ENCODE data around the gene RFPL3.
A peak's percentile ranks its signal among the peaks of the same experiment; 100 is the strongest.

RFPL3 gene

GRCh38 chr22:32326647-32327046, 31.0 kb upstream of the RFPL3 start:
- Histone ChIP-seq H3K4me3 (ENCODE audit: insufficient read depth in 1 of 2, low read depth in 1 of 2, low read length in 2 of 2) (no peak overlapping the region), H2BK12ac (ENCODE audit: low read length in 2 of 2) (no peak overlapping the region), H3K79me1 (replicated peaks; ENCODE audit: low read length, poor library complexity, severe bottlenecking) (no peaks in the 10 kb centered on the region), H3K4ac (ENCODE audit: low read depth in 1 of 2, low read length in 2 of 2) (no peak overlapping the region), H2AFZ (ENCODE audit: low read depth, low read length) (no peak overlapping the region), H2AK5ac (ENCODE audit: low read length, severe bottlenecking) (no peak overlapping the region), H3K36me3 (ENCODE audit: control insufficient read depth in 1 of 2, insufficient read depth in 2 of 2, low read depth in 1 of 2, low read length in 2 of 2) (no peaks in the 10 kb centered on the region), H3K27me3 (ENCODE audit: control insufficient read depth in 1 of 2, insufficient read depth in 1 of 2, low read length in 2 of 2) (peaks cover 0 to 9% of the 10 kb centered on the region in 2 experiments), H3K23ac (ENCODE audit: low read length in 2 of 2) (no peak overlapping the region), H4K91ac (ENCODE audit: low read length) (no peak overlapping the region), H2BK15ac (ENCODE audit: low read depth, poor library complexity, severe bottlenecking) (no peak overlapping the region), H2BK5ac (ENCODE audit: low read depth, low read length, poor library complexity, severe bottlenecking) (no peak overlapping the region), H3K14ac (ENCODE audit: low read length in 2 of 2) (no peak overlapping the region), H3K9me3 (ENCODE audit: control insufficient read depth, low read length) (no peaks in the 10 kb centered on the region), H2BK120ac (ENCODE audit: low read depth, low read length) (no peak overlapping the region), H3K9ac (ENCODE audit: low read length) (no peak overlapping the region), H4K8ac (ENCODE audit: low read length) (no peak overlapping the region), H3K4me2 (ENCODE audit: low read length, poor library complexity, severe bottlenecking) (no peak overlapping the region), H3K4me1 (ENCODE audit: control insufficient read depth, insufficient read depth, low read depth, low read length) (peaks cover 2% of the 10 kb centered on the region), H3K27ac (ENCODE audit: low read length, poor library complexity, severe bottlenecking) (no peak overlapping the region), H3K18ac (ENCODE audit: low read depth in 1 of 2, low read length in 2 of 2) (no peak overlapping the region)
- DNase-seq = no peak
- WGBS = 88% methylated on average over 10 of the region's 10 CpGs

GRCh38 chr22:32327066-32327465, 30.6 kb upstream of the RFPL3 start:
- no peaks in the 10 kb centered on the region for H3K79me1 ChIP-seq (replicated peaks; ENCODE audit: low read length, poor library complexity, severe bottlenecking)
- no peak overlapping the region for H3K18ac ChIP-seq (ENCODE audit: low read depth in 1 of 2, low read length in 2 of 2)
- H3K27ac ChIP-seq (ENCODE audit: low read length, poor library complexity, severe bottlenecking) = no peak overlapping the region
- H2BK15ac ChIP-seq (ENCODE audit: low read depth, poor library complexity, severe bottlenecking) = no peak overlapping the region
- H2AFZ ChIP-seq (ENCODE audit: low read depth, low read length) = no peak overlapping the region
- no peak overlapping the region for H4K8ac ChIP-seq (ENCODE audit: low read length)
- no peak overlapping the region for H2BK120ac ChIP-seq (ENCODE audit: low read depth, low read length)
- H3K4me3 ChIP-seq (ENCODE audit: insufficient read depth in 1 of 2, low read depth in 1 of 2, low read length in 2 of 2) = no peak overlapping the region
- H3K4me1 ChIP-seq (ENCODE audit: control insufficient read depth, insufficient read depth, low read depth, low read length) = peaks cover 3% of the 10 kb centered on the region
- no peaks in the 10 kb centered on the region for H3K36me3 ChIP-seq (ENCODE audit: control insufficient read depth in 1 of 2, insufficient read depth in 2 of 2, low read depth in 1 of 2, low read length in 2 of 2)
- H3K14ac ChIP-seq (ENCODE audit: low read length in 2 of 2) = no peak overlapping the region
- no peaks in the 10 kb centered on the region for H3K9me3 ChIP-seq (ENCODE audit: control insufficient read depth, low read length)
- H2BK12ac ChIP-seq (ENCODE audit: low read length in 2 of 2) = no peak overlapping the region
- H3K9ac ChIP-seq (ENCODE audit: low read length) = no peak overlapping the region
- no peak for DNase-seq
- no peak overlapping the region for H3K23ac ChIP-seq (ENCODE audit: low read length in 2 of 2)
- no peak overlapping the region for H3K4ac ChIP-seq (ENCODE audit: low read depth in 1 of 2, low read length in 2 of 2)
- no peak overlapping the region for H4K91ac ChIP-seq (ENCODE audit: low read length)
- H3K27me3 ChIP-seq (ENCODE audit: control insufficient read depth in 1 of 2, insufficient read depth in 1 of 2, low read length in 2 of 2) = peaks cover 2 to 7% of the 10 kb centered on the region in 2 experiments
- no peak overlapping the region for H2BK5ac ChIP-seq (ENCODE audit: low read depth, low read length, poor library complexity, severe bottlenecking)
- no peak overlapping the region for H2AK5ac ChIP-seq (ENCODE audit: low read length, severe bottlenecking)
- 88% methylated on average over 4 of the region's 4 CpGs for WGBS
- H3K4me2 ChIP-seq (ENCODE audit: low read length, poor library complexity, severe bottlenecking) = no peak overlapping the region

- 71% methylated on average over 10 of the region's 10 CpGs for WGBS
- no peak overlapping the region for H3K9ac ChIP-seq (ENCODE audit: low read length)
- H2AK5ac ChIP-seq (ENCODE audit: low read length, severe bottlenecking) = no peak overlapping the region
- no peak overlapping the region for H3K14ac ChIP-seq (ENCODE audit: low read length in 2 of 2)
- no peak overlapping the region for H3K23ac ChIP-seq (ENCODE audit: low read length in 2 of 2)
- H3K9me3 ChIP-seq (ENCODE audit: control insufficient read depth, low read length) = no peaks in the 10 kb centered on the region
- no peak overlapping the region for H4K8ac ChIP-seq (ENCODE audit: low read length)
- no peak overlapping the region for H2BK12ac ChIP-seq (ENCODE audit: low read length in 2 of 2)
- peaks cover 4% of the 10 kb centered on the region for H3K4me1 ChIP-seq (ENCODE audit: control insufficient read depth, insufficient read depth, low read depth, low read length)
- no peak overlapping the region for H3K4me3 ChIP-seq (ENCODE audit: insufficient read depth in 1 of 2, low read depth in 1 of 2, low read length in 2 of 2)
- H2BK15ac ChIP-seq (ENCODE audit: low read depth, poor library complexity, severe bottlenecking) = peak overlapping the region; percentile 16
- no peak overlapping the region for H3K18ac ChIP-seq (ENCODE audit: low read depth in 1 of 2, low read length in 2 of 2)
- no peak for DNase-seq
- no peaks in the 10 kb centered on the region for H3K36me3 ChIP-seq (ENCODE audit: control insufficient read depth in 1 of 2, insufficient read depth in 2 of 2, low read depth in 1 of 2, low read length in 2 of 2)
- no peaks in the 10 kb centered on the region for H3K79me1 ChIP-seq (replicated peaks; ENCODE audit: low read length, poor library complexity, severe bottlenecking)
- no peak overlapping the region for H3K4me2 ChIP-seq (ENCODE audit: low read length, poor library complexity, severe bottlenecking)
- no peak overlapping the region for H2AFZ ChIP-seq (ENCODE audit: low read depth, low read length)
- peaks cover 5 to 10% of the 10 kb centered on the region in 2 experiments for H3K27me3 ChIP-seq (ENCODE audit: control insufficient read depth in 1 of 2, insufficient read depth in 1 of 2, low read length in 2 of 2)
- no peak overlapping the region for H3K4ac ChIP-seq (ENCODE audit: low read depth in 1 of 2, low read length in 2 of 2)
- H4K91ac ChIP-seq (ENCODE audit: low read length) = no peak overlapping the region
- no peak overlapping the region for H2BK5ac ChIP-seq (ENCODE audit: low read depth, low read length, poor library complexity, severe bottlenecking)
- no peak overlapping the region for H2BK120ac ChIP-seq (ENCODE audit: low read depth, low read length)
- no peak overlapping the region for H3K27ac ChIP-seq (ENCODE audit: low read length, poor library complexity, severe bottlenecking)
Measured at GRCh38 chr22:32327596-32328171, 30.0 kb upstream of the RFPL3 start.

- H2BK12ac ChIP-seq (ENCODE audit: low read length in 2 of 2) = no peak overlapping the region
- no peak overlapping the region for H2BK5ac ChIP-seq (ENCODE audit: low read depth, low read length, poor library complexity, severe bottlenecking)
- no peaks in the 10 kb centered on the region for H3K36me3 ChIP-seq (ENCODE audit: control insufficient read depth in 1 of 2, insufficient read depth in 2 of 2, low read depth in 1 of 2, low read length in 2 of 2)
- no peak overlapping the region for H3K18ac ChIP-seq (ENCODE audit: low read depth in 1 of 2, low read length in 2 of 2)
- H3K27me3 ChIP-seq (ENCODE audit: control insufficient read depth in 1 of 2, insufficient read depth in 1 of 2, low read length in 2 of 2) = peaks cover 5 to 12% of the 10 kb centered on the region in 2 experiments
- no peak overlapping the region for H4K8ac ChIP-seq (ENCODE audit: low read length)
- no peak overlapping the region for H3K4ac ChIP-seq (ENCODE audit: low read depth in 1 of 2, low read length in 2 of 2)
- H2BK120ac ChIP-seq (ENCODE audit: low read depth, low read length) = no peak overlapping the region
- no peak overlapping the region for H4K91ac ChIP-seq (ENCODE audit: low read length)
- H3K9me3 ChIP-seq (ENCODE audit: control insufficient read depth, low read length) = no peaks in the 10 kb centered on the region
- H3K79me1 ChIP-seq (replicated peaks; ENCODE audit: low read length, poor library complexity, severe bottlenecking) = no peaks in the 10 kb centered on the region
- no peak overlapping the region for H3K23ac ChIP-seq (ENCODE audit: low read length in 2 of 2)
- DNase-seq = no peak
- H2AK5ac ChIP-seq (ENCODE audit: low read length, severe bottlenecking) = no peak overlapping the region
- H2BK15ac ChIP-seq (ENCODE audit: low read depth, poor library complexity, severe bottlenecking) = no peak overlapping the region
- H2AFZ ChIP-seq (ENCODE audit: low read depth, low read length) = no peak overlapping the region
- WGBS = 62% methylated on average over 5 of the region's 8 CpGs
- H3K9ac ChIP-seq (ENCODE audit: low read length) = no peak overlapping the region
- H3K4me1 ChIP-seq (ENCODE audit: control insufficient read depth, insufficient read depth, low read depth, low read length) = peaks cover 4% of the 10 kb centered on the region
- H3K14ac ChIP-seq (ENCODE audit: low read length in 2 of 2) = no peak overlapping the region
- no peak overlapping the region for H3K4me2 ChIP-seq (ENCODE audit: low read length, poor library complexity, severe bottlenecking)
- no peak overlapping the region for H3K4me3 ChIP-seq (ENCODE audit: insufficient read depth in 1 of 2, low read depth in 1 of 2, low read length in 2 of 2)
- H3K27ac ChIP-seq (ENCODE audit: low read length, poor library complexity, severe bottlenecking) = no peak overlapping the region
Measured at GRCh38 chr22:32328306-32329201, 29.1 kb upstream of the RFPL3 start.
